NCI-H1417 treated with DMSO at 0.1 percent for 48 hours (cell line): ENCODE results near the gene PRR7.

Source experiments
- DNase-seq: peaks from one replicate; lab custom pipeline; 2025; lab: John Stamatoyannopoulos, UW

PRR7 gene

DNA sequence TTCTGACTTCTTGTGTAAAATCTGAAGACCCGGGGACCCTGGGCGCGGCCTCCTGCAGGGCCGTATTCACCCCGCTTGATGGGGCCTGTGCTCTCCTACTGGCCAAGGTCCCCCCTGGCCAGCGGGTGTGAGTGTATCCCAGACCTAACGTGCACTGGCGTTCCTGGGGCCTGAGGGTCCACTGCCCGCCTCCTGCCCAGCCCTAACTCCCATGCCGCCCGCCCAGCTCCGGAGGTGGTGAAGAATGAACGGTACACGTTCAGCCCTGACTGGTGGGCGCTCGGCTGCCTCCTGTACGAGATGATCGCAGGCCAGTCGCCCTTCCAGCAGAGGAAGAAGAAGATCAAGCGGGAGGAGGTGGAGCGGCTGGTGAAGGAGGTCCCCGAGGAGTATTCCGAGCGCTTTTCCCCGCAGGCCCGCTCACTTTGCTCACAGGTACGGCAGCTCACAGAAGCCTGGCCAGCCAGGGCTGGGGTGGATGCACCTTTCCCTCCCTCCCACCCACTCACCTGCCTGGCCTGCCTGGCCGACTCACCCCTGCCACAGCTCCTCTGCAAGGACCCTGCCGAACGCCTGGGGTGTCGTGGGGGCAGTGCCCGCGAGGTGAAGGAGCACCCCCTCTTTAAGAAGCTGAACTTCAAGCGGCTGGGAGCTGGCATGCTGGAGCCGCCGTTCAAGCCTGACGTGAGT lies 10.6 kb upstream of the PRR7 start:
- no peak for DNase-seq

GRCh38 chr5:177437623-177438022 lies 9.0 kb upstream of the PRR7 start:
- no peak for DNase-seq

DNA sequence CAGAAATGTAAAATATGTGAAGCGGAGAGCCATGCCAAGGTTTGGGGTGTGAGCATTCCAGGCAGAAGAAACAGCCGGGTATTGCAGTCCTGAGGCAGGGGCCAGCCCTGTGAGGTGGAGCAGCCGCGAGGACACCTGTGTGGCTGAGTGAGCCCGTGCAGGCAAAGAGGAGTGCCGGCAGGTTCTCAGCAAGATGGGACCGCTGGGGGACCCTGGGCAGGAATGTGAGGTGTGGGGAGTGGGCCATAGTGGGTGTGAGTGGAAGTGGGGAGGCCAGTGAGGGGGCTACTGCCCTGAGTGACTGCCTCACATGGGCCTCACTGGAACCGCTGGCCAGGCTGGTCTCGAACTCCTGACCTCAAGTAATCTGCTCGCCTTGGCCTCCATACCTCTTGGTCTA lies 8.1 kb upstream of the PRR7 start:
- DNase-seq: no peak

DNA sequence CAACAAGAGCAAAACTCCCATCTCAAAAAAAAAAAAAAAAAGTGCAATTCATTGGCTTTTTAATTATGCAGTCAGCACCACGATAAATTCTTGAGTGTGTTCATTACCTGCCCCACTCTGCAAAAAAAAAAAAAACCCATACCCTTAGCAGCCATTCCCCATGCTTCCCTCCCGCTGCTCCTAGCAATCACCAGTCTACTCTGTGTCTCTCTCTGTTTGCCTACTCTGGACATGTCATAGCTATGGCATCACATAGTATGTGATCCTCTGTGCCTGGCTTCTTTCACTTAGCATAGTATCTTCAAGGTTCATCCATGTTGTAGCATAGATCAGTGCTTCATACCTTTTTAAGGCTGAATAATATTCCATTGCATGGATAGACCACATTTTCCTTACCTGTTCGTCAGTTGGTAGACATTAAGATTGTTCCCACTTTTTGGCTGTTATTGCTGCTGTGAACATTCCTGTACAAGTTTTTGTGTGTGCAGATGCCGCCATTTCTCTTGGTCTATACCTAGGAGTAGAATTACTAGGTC lies 7.0 kb upstream of the PRR7 start:
- DNase-seq: no peak

DNA sequence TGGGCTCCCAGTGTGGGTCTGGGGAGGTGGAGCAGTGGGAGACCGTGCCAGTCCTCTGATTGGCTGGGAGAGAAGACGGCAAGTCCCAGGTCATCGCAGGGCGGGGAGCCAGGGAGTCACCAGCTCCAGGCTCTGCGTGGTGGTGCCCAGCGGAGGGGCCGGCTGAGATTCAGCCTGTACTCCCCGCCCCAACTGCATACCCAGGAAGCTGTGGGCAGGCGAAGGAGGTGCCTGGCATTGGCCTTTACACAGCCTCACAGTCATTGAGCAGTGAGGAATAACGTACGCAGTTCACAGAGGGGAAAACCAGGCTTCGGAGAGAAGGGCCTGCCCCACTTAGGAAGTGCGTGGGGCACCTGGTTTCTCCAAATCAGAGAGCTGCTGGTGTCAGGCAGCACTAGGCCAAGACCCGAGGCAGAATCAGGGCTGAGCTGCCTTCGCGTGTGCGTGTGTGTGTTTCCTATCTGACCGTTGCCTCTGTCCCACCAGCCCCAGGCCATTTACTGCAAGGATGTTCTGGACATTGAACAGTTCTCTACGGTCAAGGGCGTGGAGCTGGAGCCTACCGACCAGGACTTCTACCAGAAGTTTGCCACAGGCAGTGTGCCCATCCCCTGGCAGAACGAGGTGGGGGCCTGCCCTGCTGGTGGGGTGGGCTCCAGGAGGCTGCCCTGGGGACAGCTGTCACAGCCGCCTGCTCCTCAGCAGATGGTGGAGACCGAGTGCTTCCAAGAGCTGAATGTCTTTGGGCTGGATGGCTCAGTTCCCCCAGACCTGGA lies 6.2 kb upstream of the PRR7 start:
- DNase-seq: no peak

DNA sequence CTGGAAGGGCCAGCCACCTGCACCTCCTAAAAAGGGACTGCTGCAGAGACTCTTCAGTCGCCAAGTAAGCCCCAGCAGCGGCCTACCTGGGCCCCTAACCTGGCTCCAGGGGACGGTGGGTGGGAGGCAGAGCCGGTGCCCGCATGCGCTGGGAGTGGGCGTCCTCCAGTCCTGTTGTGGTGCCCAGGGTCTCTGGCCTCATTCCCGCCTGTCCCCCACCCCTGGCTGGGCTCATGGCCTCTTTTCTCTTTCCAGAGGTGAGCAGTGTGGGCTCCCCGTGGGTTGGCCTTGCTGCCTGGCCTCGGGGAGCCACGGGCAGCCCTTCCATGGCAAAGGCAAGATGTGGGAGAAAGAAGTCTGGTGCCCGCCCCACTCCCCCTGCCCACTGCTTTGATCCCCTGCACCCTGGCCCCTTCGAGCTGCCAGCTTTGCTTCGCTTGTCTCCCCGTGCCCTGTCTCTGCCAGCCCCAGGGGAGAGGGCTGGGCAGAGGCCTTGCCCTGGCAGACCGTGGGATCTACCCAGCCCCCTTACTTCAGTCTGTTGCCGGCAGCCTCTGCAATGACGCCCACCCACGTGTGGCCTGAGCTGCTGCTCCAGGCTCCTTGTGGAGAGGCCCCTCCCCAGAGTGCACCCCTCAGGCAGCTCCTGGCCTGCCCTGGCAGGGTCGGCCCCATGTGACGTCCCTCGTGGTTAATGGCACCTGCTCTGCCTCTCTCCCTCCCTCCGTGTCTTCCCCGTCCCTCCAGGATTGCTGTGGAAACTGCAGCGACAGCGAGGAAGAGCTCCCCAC lies 5.4 kb upstream of the PRR7 start:
- no peak for DNase-seq

DNA sequence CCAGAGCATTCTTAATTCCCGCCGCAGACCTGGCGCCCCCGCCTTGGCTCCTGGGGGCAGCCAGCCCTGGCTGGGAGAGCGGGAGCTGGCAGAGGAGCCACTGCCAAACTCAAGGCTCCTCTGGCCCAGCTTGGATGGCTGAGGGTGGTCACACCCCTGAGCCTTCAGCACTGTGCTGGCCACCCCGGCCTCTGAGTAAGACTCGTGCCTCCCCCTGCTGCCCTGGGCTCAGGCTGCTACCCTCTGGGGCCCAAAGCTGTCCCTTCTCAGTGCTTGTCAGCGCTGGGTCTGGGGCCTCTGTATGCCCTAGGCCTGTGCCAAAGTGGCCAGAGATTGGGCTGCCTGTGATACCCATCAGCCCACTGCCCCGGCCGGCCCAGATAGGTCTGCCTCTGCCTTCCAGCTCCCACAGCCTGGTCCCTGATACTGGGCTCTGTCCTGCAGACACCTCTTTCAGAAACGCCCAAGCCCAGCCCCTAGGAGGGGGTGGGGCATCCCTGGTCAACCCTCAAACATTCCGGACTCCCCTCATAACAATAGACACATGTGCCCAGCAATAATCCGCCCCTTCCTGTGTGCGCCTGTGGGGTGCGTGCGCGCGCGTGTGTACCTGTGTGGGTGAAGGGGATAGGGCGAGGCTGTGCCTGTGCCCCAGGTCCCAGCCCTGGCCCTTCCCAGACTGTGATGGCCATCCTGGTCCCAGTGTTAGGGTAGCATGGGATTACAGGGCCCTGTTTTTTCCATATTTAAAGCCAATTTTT lies 4.4 kb upstream of the PRR7 start:
- no peak for DNase-seq

DNA sequence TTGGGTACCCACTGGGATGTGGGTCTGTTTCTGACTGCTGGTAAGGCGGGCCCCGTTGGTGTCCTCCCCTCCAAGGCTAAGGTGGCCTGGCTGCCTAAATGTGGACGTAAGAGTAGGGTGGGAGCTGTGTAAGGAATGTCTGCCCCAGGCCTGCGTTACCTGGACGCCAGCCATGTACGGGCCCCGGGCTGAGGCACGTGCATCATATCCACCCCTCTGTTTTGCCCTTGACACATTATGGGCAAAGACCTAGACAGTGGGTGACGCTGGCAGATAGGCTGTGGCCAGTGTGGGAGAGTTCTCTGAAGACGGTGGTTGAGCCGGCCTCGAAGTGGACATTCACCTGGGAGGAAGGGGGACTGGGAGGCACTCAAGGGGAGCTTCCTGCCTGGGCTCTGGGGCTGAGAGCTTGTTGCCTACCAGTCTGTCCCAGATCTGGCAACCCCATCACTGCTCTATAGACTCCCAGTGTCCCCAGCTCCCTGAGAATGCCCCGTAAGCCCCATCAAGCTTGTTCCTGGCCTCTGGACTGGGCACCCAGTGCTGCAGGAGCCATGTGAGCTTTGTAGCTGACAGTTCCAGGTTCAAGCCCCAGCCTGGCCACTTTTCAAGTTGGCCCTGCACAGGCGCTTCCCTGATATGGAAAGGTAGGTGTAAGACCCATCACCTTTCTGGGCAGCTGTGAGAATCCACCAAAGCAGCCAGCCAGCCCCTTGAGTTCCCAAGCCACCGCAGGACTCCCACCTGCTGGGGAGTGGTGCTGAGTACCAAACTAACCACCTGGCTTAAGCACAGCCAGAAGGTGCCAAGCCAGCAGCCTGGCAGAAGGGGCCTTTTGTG lies 3.2 kb upstream of the PRR7 start:
- DNase-seq: no peak

GRCh38 chr5:177444106-177445051 lies 2.2 kb upstream of the PRR7 start:
- DNase-seq: no peak

GRCh38 chr5:177445052-177445916 lies 1.3 kb upstream of the PRR7 start:
- no peak for DNase-seq

DNA sequence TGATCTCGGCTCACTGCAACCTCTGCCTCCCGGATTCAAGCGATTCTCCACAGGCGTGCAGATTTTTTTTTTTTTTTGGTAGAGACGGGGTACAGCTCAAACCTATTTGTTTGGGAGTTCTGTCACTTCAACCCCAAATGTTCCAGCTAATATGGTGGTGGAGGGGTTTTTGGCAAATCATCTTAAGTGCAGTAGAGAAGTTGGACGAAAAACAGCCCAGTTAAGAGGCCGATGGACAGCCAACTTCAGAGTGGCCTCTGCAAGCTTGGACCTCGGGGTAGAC lies 756 bp upstream of the PRR7 start:
- DNase-seq: no peak

- no peak for DNase-seq
Observed at GRCh38 chr5:177447066-177447610, 524 bp downstream of the PRR7 start.

DNA sequence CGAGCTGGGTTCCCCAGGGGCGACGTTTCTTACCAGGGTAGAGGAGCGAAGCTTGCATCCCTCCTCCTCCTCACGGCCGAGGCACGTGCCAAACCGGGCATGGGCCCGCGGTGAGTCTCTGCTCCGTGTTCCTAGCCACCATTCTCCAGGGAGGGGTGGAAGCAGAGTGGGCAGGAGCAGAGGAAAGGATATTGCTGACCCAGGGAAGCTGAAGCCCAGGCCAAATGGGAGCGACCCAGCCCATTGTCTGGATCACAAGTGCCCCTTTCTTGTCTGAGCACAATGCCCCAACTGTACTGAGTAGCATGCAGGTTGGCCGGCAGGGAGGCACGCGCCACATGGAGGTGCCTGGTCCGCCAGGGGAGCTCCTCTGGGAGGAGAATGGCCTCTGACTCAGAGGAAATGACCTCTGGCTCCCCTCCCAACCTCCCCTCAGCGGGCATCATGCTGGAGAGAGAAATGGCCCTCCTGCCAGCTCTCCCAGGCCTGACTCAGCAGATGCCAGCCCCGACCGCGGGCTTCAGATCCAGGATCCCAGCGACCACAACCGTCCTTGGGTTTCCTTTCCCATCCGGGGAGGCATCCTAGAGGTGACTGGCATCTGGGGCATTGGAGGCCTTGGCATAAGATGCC lies 1.1 kb downstream of the PRR7 start:
- DNase-seq: no peak

DNA sequence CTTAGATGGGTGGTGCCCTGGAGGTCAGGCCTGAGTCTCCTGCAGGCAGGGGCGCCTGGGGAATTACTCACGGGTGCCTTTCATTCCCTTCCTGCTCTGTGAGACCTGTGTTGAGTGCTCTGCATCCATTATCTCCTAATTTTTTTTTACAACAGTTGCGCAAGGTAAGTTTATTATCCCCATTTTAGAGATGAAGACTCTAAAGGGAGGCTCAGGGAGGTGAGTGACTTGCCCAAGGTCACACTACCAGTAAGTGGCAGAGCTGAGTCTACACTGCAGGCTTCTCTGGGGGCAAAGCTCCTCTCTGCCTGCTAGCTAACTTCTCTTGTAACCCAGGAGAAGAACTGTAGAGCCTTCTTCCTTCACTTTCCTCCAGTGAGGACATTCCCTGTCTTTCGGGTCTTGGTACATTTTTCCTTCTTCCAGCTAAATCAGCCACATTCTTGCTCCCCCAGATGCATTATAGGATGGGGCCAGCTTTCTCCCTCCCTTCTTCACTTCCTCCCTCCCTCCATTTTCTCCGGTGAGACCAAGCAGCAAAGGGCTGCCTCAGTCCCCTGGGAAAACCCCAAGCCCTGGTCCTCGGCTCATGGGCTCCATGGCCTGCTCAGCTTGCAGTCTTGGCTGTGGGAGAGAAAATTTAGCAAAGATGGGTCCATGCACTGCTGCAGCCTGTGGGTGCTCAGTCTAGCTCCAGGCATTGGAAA lies 1.8 kb downstream of the PRR7 start:
- DNase-seq: no peak

DNA sequence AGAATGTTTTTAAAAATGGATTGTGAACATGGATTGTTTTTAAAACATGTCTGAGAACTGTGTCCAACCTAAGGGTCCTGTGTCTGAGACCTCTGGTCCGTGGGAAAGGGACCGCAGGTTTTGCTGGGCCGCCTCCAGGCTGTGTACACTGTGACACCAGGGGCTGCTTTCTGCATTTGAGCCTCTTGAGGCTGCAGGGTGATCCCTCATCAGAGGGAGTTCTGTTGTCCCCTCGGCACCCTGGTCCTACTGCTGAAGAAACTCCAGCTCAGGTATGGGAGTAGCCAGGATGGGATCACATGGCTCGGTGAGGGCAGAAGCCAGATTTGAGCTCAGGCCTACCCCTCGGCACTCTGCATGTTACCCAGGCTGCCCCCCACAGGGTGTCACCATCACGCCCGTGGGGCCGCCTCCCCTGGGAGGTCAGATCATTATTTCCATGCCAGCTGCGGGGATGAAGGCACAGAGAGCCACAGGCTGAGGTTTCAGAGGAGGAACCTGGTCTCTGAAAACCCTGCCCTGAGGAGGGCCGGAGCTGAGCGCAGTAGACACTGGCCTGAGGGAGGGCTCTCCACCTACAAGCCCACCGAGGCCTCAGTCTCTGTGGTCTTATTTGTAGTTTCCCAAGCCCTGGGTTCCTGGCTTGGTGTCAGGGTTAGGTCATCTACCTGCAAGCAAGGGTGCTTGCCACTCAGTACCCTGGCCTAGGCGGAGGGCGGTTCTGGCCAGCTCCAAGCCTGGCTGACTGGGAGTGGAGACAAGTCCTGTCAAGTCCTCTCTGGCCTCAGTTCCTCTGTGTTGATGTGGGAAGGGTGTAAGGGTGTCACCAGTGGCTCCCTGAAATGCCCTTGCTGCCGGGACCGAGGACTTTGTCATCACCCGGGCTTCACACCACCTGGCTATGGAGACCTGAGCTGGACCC lies 2.8 kb downstream of the PRR7 start:
- no peak for DNase-seq

DNA sequence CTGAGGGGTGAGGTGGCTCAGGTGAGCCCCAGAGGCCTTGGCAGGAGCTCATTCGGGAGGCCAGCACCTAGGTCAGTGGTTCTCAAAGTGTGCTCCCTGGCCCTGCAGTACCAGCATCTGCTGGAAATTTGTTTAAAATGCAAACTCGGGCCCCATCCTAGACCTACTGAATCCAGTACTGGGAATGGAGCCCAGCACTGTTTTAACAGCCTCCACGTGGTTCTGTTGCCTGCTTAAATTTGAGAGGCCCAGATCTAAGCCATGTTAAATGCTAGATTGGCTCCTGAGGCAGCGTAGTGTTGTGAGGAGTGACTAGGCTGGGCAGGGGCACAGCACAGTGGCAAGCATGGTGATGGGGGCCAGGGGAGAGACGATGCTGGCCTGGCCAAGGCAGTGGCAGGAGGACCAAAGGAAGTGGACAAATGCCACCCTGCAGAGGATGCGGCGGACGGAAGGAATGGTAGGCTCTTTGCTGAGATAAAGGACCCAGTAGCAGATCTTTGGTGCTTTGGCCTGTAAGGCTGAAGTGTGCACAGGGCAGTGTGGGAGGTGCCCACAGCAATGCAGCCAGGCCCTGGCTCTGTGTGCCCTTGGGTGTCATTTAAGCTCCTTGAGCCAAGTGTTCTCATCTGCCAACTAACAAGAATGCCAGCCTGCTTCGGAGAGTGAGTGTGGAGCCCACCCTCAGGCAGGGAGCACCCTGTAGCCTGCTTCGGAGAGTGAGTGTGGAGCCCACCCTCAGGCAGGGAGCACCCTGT lies 4.2 kb downstream of the PRR7 start:
- no peak for DNase-seq
